NCI-H524 (cell line): ENCODE measurements around the gene BLM.

Experiments used
- DNase-seq, 2 experiments: peaks; one replicate each; lab custom pipeline; 2025; lab: John Stamatoyannopoulos, UW

The BLM gene

GRCh38 chr15:90790057-90790456, 72.9 kb downstream of the BLM start:
- no peak for DNase-seq

DNA sequence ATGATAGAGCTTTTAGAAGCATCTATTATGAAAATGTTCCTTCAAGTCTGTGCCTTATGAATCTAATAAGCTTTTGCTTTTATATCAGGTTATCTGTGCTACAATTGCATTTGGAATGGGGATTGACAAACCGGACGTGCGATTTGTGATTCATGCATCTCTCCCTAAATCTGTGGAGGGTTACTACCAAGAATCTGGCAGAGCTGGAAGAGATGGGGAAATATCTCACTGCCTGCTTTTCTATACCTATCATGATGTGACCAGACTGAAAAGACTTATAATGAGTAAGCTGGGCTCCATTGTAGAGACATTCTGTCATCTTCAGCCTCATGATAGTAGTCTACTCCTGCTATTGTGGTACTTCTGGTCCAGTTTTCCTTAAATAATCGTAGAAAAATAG, 73.4 kb downstream of the BLM start:
- DNase-seq: no peak

GRCh38 chr15:90794538-90794937, 77.4 kb downstream of the BLM start:
- no peak for DNase-seq

- peak; percentile 76 to 93 for DNase-seq
These were observed 82.6 kb downstream of the BLM start for GRCh38 chr15:90799639-90800170.

- no peak for DNase-seq
These were observed 84.7 kb downstream of the BLM start for GRCh38 chr15:90801803-90802202.

DNA sequence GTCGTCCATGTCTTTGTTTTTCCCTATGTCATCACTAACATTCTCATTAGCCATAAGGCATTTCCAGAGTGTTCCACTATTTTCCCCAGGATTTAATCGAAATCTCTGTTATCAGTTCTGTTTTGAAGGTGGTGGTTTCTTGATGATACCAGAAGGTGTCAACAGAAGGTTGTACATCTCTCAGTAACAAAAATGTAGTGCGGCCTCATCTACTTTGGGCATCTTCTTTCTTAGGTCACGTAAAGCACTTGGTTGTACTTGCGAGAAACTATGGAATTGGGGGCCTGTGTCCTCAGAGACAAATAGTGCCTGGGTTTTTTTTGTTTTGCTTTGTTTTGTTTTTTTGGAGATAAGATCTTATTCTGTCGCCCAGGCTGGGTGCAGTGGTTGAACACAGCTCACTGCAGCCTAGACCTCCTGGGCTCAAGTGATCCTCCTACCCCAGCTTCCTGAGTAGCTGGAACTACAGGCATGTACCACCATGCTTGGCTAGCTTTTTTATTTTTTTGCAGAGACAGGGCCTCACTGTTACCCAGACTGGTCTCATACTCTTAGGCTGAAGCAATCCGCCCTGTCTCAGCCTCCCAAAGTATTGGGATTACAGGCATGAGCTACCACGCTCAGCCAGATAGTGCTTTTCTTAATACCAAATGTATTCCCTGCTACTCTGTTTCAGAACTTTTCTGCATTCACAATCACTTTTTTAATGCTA, 90.1 kb downstream of the BLM start:
- DNase-seq: no peak

DNA sequence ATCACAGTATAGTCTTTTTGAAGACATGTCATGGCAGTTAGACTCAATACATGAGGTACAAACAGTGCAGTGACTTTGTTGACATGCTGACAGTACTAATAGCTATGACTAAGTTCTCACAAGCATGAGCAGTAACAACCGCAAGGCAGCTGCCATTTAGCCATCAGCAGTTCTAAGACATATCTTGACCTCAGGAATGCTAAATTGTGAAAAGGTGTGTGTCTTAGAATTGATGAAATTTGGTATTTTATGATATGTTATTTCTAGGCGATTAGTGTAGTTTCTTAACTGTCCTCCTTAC, 90.6 kb downstream of the BLM start:
- DNase-seq: no peak

DNA sequence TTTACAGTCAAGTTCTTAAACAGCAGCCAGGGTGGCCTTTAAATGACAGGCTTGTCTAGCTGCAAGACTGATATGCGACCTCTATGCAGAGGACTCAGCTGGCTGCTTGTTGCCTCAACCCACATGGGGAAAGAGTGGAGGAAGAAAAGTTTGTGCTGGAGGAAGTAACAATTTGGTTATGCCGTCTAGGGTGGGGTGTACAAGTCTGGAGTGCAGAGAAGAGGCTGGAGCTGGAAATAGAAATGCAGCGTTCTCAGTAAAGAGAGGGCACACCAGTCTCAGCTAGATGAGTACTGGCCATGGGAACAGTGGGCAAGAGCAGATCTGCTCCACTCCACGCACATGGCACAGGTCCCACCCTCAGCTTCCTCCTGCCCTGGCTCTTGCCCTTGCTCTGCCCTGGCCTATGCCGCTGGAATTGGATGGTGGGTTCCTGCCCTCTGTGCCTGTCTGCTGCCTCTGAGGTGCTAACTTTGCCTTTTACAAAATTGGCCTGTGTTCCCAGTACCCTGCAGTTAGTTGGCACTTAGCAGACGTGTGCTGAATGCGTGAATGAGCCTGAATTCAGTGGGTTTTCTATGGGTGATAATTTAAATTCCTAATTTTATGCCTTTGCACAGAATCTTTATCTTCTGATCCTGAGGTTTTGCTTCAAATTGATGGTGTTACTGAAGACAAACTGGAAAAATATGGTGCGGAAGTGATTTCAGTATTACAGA, 91.5 kb downstream of the BLM start:
- DNase-seq: no peak

- no peak for DNase-seq
These were observed 92.4 kb downstream of the BLM start for GRCh38 chr15:90809536-90809935.

DNA sequence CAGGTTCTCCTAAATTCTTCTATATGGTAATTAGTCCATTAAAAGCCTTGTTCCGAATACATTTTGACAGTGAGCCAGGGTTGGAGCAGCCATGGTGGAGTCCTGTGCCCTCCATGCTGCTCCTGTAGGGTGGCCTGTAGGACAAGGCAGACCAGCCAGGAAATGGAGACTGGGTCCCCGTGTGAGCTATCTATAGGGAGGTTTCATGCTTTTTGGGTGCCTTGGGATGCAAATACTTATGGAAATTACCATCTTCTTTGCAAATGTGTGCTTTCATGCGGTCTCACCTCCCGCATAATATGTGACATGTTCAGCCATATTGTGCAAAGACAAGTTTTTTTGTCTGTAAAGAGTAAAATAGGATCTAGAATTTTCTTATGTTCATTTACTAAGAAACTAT, 93.2 kb downstream of the BLM start:
- DNase-seq: no peak

DNA sequence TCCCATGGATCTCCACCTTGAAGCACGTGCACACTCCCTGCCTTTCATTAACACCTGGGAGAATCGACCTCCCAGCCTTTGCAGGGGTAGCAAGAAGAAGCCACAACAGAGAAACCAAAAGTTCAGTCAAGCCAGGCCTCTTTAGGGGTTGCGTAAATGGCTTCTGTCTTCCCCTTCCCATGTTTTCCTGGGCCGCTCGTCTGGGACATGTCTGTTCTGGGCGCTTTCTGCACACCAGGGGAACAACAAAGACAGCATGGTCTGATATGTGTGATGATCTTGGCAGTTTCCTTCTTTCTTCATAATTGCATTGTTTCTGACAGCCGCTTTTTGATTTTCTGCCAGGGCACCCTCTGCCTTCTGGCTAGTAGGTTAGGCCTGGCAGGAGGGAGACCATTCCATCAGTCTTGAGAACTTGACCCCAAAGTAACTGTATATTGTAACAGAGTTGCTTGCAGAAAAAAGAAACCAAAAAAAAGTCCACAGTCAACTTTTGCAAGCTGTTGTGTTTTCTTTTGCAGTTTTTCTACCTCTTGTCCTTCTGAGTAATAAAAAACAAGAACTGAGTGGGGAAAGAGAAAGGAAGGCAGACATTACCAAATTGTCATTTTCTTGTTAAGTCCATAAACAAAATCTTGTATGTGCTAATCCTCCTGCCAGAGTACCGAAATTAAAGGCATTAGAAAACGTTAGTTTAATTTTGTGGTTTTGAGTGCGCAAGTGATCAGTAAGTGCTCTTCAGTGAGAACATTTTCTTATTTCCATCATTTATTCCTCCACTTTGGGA, 95.2 kb downstream of the BLM start:
- DNase-seq: no peak

GRCh38 chr15:90812958-90813265, 95.8 kb downstream of the BLM start:
- no peak for DNase-seq

DNA sequence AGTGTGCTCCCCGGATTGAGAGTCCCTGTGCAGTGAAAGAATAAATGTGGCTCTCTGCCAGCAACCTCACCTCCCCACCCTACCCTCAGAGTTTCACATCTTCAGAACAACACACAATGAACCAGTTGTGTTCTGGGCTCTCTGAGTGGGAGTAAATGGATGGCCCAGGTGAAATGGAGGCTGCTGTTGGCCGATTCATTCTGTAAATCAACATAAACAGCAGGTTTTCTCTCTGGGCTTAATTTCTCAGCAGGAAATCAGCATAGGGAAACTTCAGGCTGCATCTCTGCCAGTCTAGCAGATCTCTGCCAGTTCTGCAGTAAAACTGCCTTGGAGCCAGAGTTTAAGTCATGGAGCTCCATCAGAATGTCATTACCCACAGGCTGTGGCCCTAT, 96.6 kb downstream of the BLM start:
- DNase-seq: no peak

DNA sequence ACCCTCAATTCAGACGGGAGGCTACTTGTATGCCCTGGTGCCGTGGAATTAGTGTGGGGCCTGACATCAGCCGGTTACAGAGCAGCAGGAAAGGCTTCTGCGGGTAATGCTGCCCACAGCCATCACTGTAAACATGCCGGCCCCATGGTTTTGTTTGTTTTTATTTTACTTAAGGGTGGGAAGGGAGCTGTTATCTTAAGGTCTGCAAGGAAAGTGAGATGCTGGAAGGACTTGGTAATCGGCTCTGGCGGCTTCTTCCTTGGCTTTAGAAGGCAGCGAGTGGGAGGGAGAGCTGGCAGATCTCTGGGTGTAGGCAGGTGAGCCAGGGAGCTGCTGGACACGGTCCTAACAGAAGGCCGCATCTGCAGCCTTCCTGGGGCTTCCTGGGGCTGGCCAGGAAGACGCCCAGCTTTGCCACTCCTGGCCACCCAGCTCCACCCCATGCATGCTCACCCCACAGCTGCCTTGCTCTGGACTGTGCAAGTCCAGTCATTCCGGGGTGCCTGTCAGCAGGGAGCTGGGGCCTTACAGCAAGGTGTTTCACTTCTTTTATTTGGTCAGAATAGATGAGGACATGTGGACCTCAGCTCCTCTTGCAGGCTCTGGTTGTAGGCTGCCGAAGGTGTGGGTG, 97.2 kb downstream of the BLM start:
- no peak for DNase-seq

GRCh38 chr15:90816401-90817116, 99.4 kb downstream of the BLM start:
- peak in 1 of 2 experiments; percentile 23 for DNase-seq

GRCh38 chr15:90817117-90818057, 100.2 kb downstream of the BLM start:
- DNase-seq: no peak

- DNase-seq: peak; percentile 96 to 99
These were observed 101.4 kb downstream of the BLM start for GRCh38 chr15:90818251-90819210.

- peak in 1 of 2 experiments; percentile 18 for DNase-seq
These were observed 102.2 kb downstream of the BLM start for GRCh38 chr15:90819390-90819789.

DNA sequence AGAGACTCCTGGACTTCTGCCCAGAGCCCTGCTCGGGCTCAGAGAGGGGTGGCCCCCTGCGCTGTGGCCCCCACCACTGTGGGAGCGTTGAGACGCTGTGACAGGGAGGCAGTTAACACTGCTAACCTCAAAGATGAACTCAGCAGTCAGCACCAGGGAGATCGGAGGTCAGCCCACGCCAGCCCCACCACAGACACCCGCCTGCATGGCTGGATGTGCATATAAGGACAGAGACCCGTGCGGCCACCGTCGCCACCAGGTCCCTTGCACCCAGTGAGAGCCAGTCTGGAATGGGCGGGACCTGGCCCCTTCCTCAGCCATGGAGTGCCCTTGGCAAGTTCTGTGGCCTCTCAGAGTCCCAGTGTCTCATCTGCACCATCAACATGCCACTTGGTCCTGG, 102.7 kb downstream of the BLM start:
- peak in 1 of 2 experiments; percentile 16 for DNase-seq

DNA sequence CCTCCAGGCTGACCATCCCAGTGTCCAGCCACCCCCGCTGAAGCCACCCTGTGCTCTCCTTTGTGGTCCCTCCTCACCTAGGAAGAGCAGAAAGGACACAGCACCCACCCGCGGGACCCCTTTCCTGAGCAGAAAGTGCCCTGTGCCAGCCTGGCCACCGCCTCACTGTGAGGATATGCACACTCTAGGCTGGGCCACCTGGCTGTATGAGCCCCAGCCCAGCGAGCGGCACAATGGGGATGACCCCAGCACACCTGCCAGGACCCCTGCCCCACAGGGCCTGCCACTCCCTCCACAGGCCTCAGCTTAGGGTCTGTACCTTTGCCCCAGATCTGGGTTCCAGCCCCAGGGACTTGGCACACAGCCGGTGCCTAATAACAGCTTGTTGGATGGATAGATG, 103.3 kb downstream of the BLM start:
- DNase-seq: no peak
